Upper lobe of right lung (tissue), 1 donor: ENCODE results near the gene MACROD1. TPM values are rescaled to one million over a fixed set of nuclear protein-coding genes. Genes with fewer than 3 reads are reported as not detected.

Experiments
- ATAC-seq: fragments of 200-7000 bp; cut with Tn5 transposase; one replicate; pipeline ENCODE4 v1.9.1; 2020; ENCODE audit warnings: mild to moderate bottlenecking, moderate library complexity
- DNase-seq: peaks from one replicate; pipeline ENCODE4 v3.0.0-alpha.2; 2020
- H3K27ac ChIP-seq: fragments of 200-600 bp; one replicate; pipeline ENCODE4 v1.8.0; 2022
- H3K27me3 ChIP-seq: fragments of 200-600 bp; one replicate; pipeline ENCODE4 v1.8.0; 2022; ENCODE audit warnings: mild to moderate bottlenecking
- H3K36me3 ChIP-seq: fragments of 200-600 bp; one replicate; pipeline ENCODE4 v1.8.0; 2022
- H3K4me1 ChIP-seq: fragments of 200-600 bp; one replicate; pipeline ENCODE4 v1.8.0; 2022
- H3K4me3 ChIP-seq: fragments of 200-600 bp; one replicate; pipeline ENCODE4 v1.8.0; 2022; ENCODE audit warnings: mild to moderate bottlenecking
- H3K9me3 ChIP-seq: fragments of 200-600 bp; one replicate; pipeline ENCODE4 v1.8.0; 2022
- intact Hi-C: fragments of 100-400 bp; cut with DNase I; formaldehyde crosslinking; loops from one replicate; pipeline ENCODE4 v1.11.0; 2022
- total RNA-seq: library from RNA; stranded (reverse); fragmentation: NEBNext Ultra II Directional; extraction: Animal tissue kit (Norgen Biotek cat#: 25700); gene quantifications from one replicate; pipeline ENCODE4 v1.2.1, GENCODE V29; 2021
- TF ChIP-seq, protein P1 (sequence below): fragments of 200-600 bp; IDR thresholded peaks from one replicate; pipeline ENCODE4 v1.8.0; 2022; ENCODE audit warnings: antibody characterized with exemption
- donor health status: DM: no; HTN: yes; CAD: no; lungs with severe emphysema.

Gene MACROD1
- total RNA-seq, 1 donor from 2014 or later = 15.8 TPM

GRCh38 chr11:64204464-64204989 is 38.6 kb upstream of the MACROD1 start:
- Histone ChIP-seq H3K4me1 (peaks cover 47% of the 10 kb centered on the region), H3K9me3 (no peaks in the 10 kb centered on the region), H3K36me3 (peaks cover 48% of the 10 kb centered on the region), H3K27ac (no peak overlapping the region), H3K4me3 (no peak overlapping the region), H3K27me3 (no peaks in the 10 kb centered on the region)
- ATAC-seq = peak; percentile 76
- peak; percentile 90 for DNase-seq
- TF ChIP-seq, protein P1, sequence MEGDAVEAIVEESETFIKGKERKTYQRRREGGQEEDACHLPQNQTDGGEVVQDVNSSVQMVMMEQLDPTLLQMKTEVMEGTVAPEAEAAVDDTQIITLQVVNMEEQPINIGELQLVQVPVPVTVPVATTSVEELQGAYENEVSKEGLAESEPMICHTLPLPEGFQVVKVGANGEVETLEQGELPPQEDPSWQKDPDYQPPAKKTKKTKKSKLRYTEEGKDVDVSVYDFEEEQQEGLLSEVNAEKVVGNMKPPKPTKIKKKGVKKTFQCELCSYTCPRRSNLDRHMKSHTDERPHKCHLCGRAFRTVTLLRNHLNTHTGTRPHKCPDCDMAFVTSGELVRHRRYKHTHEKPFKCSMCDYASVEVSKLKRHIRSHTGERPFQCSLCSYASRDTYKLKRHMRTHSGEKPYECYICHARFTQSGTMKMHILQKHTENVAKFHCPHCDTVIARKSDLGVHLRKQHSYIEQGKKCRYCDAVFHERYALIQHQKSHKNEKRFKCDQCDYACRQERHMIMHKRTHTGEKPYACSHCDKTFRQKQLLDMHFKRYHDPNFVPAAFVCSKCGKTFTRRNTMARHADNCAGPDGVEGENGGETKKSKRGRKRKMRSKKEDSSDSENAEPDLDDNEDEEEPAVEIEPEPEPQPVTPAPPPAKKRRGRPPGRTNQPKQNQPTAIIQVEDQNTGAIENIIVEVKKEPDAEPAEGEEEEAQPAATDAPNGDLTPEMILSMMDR = peak; percentile 76
- intact Hi-C loops = loop anchor here (5.0 kb wide), 1 partner anchor 98 kb away; the partner anchor contains the start of gene CATSPERZ

DNA sequence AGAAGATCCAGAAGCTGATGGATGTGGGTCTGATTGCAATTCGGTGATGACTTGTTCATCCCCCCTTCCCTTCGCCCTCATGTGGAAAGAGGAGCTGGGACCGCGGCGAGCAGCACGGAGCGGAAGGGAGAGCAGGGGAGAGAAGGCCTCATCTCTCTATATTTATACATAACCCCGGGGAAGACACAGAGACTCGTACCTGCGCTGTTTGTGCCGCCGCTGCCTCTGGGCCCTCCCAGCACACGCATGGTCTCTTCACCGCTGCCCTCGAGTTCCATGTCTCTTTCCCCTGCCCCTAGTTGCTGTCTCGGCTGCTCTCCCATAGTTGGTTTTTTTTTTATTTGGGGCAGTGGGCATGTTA is 38.1 kb upstream of the MACROD1 start:
- no peak overlapping the region for H3K27ac ChIP-seq
- no peak for ATAC-seq
- intact Hi-C loops = loop anchor here (5.0 kb wide), 1 partner anchor 98 kb away; the partner anchor contains the start of gene CATSPERZ

DNA sequence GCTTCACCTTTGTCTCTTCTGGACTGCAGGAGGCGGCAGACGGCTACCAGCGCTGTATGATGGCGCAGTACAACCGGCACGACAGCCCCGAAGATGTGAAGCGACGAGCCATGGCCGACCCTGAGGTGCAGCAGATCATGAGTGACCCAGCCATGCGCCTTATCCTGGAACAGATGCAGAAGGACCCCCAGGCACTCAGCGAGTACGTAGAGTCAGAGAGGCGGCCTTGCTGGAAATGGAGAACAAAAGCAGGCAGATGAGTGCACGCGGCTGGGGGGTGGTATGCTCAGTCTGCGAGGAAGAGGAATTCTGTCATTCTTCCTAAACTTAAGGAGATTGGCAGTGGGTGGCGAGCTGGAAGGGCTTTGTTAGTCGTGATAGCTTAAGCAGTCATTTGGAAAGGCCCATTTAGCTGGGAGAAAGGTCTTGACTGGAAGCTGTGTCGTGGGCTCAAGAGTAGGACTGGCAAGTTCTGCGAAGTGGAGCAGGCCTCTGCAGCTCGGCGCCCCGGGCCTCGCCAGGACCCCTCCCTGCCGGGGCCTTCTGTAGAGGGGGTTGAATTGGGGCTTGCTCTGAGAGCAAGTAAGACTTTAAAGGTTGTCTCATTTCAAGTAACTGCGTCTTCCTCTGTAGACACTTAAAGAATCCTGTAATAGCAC is 37.6 kb upstream of the MACROD1 start:
- H3K4me1 ChIP-seq = peaks cover 42% of the 10 kb centered on the region
- intact Hi-C loops = loop anchor here (5.0 kb wide), 1 partner anchor 99 kb away; the partner anchor contains the start of gene CATSPERZ
- H3K27me3 ChIP-seq = no peaks in the 10 kb centered on the region
- H3K4me3 ChIP-seq = no peak overlapping the region
- DNase-seq (no peak), ATAC-seq (no peak)
- no peak overlapping the region for H3K27ac ChIP-seq
- peaks cover 58% of the 10 kb centered on the region for H3K36me3 ChIP-seq
- H3K9me3 ChIP-seq = no peaks in the 10 kb centered on the region
- TF ChIP-seq, protein P1 = no peak

More for the DNA sequence above, 38.1 kb upstream of the MACROD1 start:
- DNase-seq = no peak
- H3K27me3 ChIP-seq = no peaks in the 10 kb centered on the region
- no peak overlapping the region for H3K4me3 ChIP-seq
- no peaks in the 10 kb centered on the region for H3K9me3 ChIP-seq
- H3K36me3 ChIP-seq = peaks cover 53% of the 10 kb centered on the region
- H3K4me1 ChIP-seq = peaks cover 47% of the 10 kb centered on the region
- TF ChIP-seq, protein P1 = no peak

GRCh38 chr11:64202992-64203391 is 37.1 kb upstream of the MACROD1 start:
- H3K27ac ChIP-seq = no peak overlapping the region
- no peaks in the 10 kb centered on the region for H3K27me3 ChIP-seq
- DNase-seq (no peak), ATAC-seq (no peak)
- TF ChIP-seq, protein P1 = no peak
- intact Hi-C loops = loop anchor here (5.0 kb wide), 1 partner anchor 99 kb away; the partner anchor contains the start of gene CATSPERZ
- no peaks in the 10 kb centered on the region for H3K9me3 ChIP-seq
- peaks cover 63% of the 10 kb centered on the region for H3K36me3 ChIP-seq
- H3K4me1 ChIP-seq = peaks cover 36% of the 10 kb centered on the region
- H3K4me3 ChIP-seq = no peak overlapping the region

DNA sequence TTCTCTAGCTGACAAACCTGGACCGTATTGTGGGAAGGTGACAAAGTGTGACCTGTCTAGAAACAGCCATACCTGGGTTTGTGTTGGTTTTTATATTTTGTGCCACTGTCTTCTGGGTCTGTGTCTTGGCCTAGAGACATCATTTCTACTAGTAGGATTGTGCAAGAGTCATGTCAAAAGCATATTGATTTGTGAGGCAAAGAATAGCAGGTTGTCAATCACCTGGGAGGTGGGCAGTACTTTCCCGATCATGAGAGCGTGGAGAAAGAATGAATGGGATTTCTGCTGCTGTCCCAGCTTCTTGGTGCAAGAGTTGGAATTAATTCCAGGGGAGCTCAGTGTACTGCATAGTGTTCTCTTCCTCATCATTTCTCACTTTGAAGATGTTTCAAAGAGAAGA is 35.6 kb upstream of the MACROD1 start:
- TF ChIP-seq, protein P1 = no peak
- Histone ChIP-seq H3K36me3 (peaks cover 78% of the 10 kb centered on the region), H3K27ac (no peak overlapping the region), H3K9me3 (no peaks in the 10 kb centered on the region), H3K27me3 (no peaks in the 10 kb centered on the region), H3K4me3 (no peak overlapping the region), H3K4me1 (peaks cover 22% of the 10 kb centered on the region)
- DNase-seq (no peak), ATAC-seq (no peak)
- intact Hi-C loops = loop anchor here (5.0 kb wide), 1 partner anchor 101 kb away; the partner anchor contains the start of gene CATSPERZ
